ENCODE results near the gene CFAP100. TPM values are rescaled to one million over a fixed set of nuclear protein-coding genes. Genes with fewer than 3 reads are reported as not detected.

The CFAP100 gene
- total RNA-seq, 1 donor from 2014 or later = not detected

DNA sequence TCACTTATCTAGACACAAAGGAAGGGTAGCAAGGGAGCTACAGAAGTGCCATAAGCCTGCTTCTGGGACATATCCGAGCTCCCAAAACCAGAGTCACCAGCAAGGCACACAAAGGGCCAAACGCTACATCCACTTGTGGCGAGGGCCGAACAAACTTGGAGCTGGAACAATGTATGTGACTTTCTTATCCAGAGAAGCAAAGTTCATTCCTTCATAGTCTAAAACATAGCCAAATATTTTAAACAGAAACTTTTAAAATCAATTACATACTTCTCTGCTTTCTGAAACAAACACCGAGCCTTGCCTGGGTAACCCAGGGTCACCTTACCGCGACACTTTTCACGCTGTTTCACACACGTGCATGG, 65.0 kb downstream of the CFAP100 start:
- TF ChIP-seq, protein P1, sequence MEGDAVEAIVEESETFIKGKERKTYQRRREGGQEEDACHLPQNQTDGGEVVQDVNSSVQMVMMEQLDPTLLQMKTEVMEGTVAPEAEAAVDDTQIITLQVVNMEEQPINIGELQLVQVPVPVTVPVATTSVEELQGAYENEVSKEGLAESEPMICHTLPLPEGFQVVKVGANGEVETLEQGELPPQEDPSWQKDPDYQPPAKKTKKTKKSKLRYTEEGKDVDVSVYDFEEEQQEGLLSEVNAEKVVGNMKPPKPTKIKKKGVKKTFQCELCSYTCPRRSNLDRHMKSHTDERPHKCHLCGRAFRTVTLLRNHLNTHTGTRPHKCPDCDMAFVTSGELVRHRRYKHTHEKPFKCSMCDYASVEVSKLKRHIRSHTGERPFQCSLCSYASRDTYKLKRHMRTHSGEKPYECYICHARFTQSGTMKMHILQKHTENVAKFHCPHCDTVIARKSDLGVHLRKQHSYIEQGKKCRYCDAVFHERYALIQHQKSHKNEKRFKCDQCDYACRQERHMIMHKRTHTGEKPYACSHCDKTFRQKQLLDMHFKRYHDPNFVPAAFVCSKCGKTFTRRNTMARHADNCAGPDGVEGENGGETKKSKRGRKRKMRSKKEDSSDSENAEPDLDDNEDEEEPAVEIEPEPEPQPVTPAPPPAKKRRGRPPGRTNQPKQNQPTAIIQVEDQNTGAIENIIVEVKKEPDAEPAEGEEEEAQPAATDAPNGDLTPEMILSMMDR (IDR thresholded peaks at IDR 0.05; ENCODE audit: borderline replicate concordance) = no peak
- no peak overlapping the region for H3K27ac ChIP-seq (replicated peaks)
- peaks cover 26% of the 10 kb centered on the region for H3K4me1 ChIP-seq
- peaks cover 93% of the 10 kb centered on the region for H3K36me3 ChIP-seq
- H3K9me3 ChIP-seq (replicated peaks) = no peaks in the 10 kb centered on the region
- DNase-seq = no peak
- H3K4me3 ChIP-seq = no peak overlapping the region
- intact Hi-C loops (cut with micrococcal nuclease) = no loop called here
- H3K27me3 ChIP-seq (ENCODE audit: low read depth) = no peaks in the 10 kb centered on the region

DNA sequence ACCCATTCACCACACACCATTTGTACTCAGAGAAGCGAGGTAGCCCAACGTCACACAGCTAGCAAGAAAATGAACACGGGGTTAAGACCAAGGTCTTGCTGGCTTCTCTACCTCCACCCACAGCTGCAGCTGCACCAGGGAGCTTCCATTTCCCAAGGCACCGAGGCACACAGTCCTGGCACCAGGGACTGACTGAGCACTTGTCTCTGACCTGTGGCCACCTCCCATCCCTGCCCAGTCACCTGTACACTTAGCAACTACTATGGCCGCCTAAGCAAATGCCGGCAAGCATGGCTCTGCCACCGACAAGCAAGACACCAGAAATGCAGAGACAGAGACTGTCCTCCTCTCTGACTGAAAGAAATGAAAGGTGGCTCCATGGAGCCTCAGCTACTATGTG, 65.7 kb downstream of the CFAP100 start:
- no peak for DNase-seq
- no peaks in the 10 kb centered on the region for H3K27me3 ChIP-seq (ENCODE audit: low read depth)
- intact Hi-C loops (cut with micrococcal nuclease) = no loop called here
- H3K27ac ChIP-seq (replicated peaks) = no peak overlapping the region
- H3K4me3 ChIP-seq = no peak overlapping the region
- peaks cover 26% of the 10 kb centered on the region for H3K4me1 ChIP-seq
- TF ChIP-seq, protein P1 (IDR thresholded peaks at IDR 0.05; ENCODE audit: borderline replicate concordance) = no peak
- peaks cover 96% of the 10 kb centered on the region for H3K36me3 ChIP-seq
- no peaks in the 10 kb centered on the region for H3K9me3 ChIP-seq (replicated peaks)

DNA sequence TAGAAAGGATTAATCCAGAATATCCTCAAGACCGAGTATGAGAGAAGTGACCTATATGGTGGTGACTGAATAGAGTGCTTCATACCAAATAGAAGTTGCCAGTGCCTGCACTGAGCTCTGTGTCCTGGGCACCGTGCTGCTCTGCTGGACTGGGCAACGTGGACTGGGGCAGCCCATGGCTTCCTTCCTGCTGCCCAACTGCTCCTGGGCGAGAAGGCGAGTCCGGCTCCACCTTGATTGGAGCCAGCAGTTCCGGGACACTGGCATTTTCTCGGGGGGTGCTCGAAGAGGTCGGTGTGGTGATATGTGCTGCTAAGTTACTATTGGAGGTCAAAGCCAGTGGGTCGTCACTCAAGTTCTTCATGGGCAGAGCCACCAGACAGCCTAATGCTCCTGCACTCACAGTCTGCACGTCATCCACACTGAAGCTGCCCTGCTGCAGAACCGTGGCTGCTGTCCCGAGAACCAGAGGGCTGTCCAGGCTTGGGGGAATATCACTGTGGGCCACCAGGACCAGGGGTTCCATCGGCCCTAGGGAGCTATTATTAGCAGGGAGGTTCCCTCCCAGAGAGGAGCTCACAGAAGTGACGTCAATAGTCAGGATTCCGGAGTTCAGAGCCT, 66.9 kb downstream of the CFAP100 start:
- intact Hi-C loops (cut with micrococcal nuclease) = no loop called here

DNA sequence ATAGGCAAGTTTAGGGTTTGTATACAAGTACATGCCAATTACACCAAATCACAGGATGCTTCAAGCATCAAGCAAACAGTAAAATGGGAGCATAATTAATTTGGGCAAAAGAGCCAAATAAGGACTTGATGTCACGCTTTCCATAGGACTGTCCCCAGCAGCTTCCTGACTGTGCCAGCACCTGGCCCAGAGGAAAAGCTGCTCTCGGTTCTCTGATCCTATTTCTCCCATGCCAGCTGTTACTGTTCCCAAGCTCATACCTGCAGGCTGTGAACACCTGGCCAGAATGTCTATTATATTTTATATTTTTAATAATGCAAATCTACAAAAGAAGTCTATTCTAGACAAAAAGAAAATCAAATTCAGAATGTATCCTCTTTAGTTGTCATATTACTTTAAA, 68.8 kb downstream of the CFAP100 start:
- intact Hi-C loops (cut with micrococcal nuclease) = no loop called here
- Histone ChIP-seq H3K9me3 (replicated peaks) (no peaks in the 10 kb centered on the region), H3K4me1 (peaks cover 48% of the 10 kb centered on the region), H3K27me3 (ENCODE audit: low read depth) (no peaks in the 10 kb centered on the region), H3K36me3 (peaks cover 100% of the 10 kb centered on the region), H3K27ac (replicated peaks) (no peak overlapping the region), H3K4me3 (no peak overlapping the region)
- TF ChIP-seq, protein P1 (IDR thresholded peaks at IDR 0.05; ENCODE audit: borderline replicate concordance) = no peak
- no peak for DNase-seq

More for the DNA sequence above, 66.9 kb downstream of the CFAP100 start:
- H3K4me3 ChIP-seq = no peak overlapping the region
- H3K4me1 ChIP-seq = peaks cover 29% of the 10 kb centered on the region
- DNase-seq = no peak
- TF ChIP-seq, protein P1 (IDR thresholded peaks at IDR 0.05; ENCODE audit: borderline replicate concordance) = no peak
- peak overlapping the region; percentile 54 for H3K27ac ChIP-seq (replicated peaks)
- H3K9me3 ChIP-seq (replicated peaks) = no peaks in the 10 kb centered on the region
- no peaks in the 10 kb centered on the region for H3K27me3 ChIP-seq (ENCODE audit: low read depth)
- H3K36me3 ChIP-seq = peaks cover 100% of the 10 kb centered on the region

DNA sequence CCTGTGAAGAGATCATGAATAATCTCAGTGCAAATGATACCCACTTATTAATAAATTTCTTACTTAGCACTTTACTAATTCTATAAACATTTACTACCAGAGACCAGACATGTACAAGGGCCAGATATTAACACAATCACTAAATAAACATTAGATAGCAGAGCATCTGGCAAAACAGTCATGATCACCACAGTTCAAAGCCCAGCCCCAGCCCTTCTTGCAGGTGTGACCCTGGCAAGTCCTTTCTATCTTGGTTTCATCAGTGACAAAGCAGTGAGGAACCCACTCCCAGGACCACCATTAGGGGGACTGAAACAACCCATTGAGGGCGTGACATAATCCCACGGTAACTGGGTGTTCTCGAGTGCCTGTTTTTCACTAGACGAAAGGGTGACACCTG, 69.4 kb downstream of the CFAP100 start:
- H3K27ac ChIP-seq (replicated peaks) = no peak overlapping the region
- no peaks in the 10 kb centered on the region for H3K9me3 ChIP-seq (replicated peaks)
- H3K4me3 ChIP-seq = no peak overlapping the region
- peaks cover 100% of the 10 kb centered on the region for H3K36me3 ChIP-seq
- peaks cover 54% of the 10 kb centered on the region for H3K4me1 ChIP-seq
- intact Hi-C loops (cut with micrococcal nuclease) = no loop called here
- no peaks in the 10 kb centered on the region for H3K27me3 ChIP-seq (ENCODE audit: low read depth)
- TF ChIP-seq, protein P1 (IDR thresholded peaks at IDR 0.05; ENCODE audit: borderline replicate concordance) = no peak
- DNase-seq = no peak

Data from left ventricle myocardium inferior (tissue), 1 donor.